Measurements from ENCODE around the gene SYCP2. TPM values are rescaled to one million over a fixed set of nuclear protein-coding genes. Genes with fewer than 3 reads are reported as not detected.

The SYCP2 gene
- total RNA-seq, 1 experiment from 2014 or later = 0.70 TPM

DNA sequence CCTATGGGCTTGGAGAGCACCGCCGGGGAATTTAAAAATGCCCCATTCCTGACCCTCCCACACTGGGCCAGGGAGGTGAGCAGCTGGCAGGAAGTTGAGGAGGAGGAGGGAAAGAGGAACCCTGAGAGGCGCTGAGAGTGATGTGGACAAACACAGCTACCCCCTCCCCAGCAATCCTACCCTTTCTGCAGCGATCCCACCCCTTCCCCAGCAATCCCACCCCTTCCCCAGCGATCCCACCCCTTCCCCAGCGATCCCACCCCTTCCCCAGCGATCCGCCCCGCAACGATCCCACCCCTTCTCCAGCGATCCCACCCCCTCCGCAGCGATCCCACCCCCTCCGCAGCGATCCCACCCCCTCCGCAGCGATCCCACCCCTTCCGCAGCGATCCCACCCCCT lies 111.6 kb downstream of the SYCP2 start:
- no peaks in the 10 kb centered on the region for H3K4me1 ChIP-seq (ENCODE audit: insufficient read depth, low read length)
- no peaks in the 10 kb centered on the region for H3K79me1 ChIP-seq (ENCODE audit: insufficient read depth, low read depth, low read length, poor library complexity, severe bottlenecking)
- H2AFZ ChIP-seq (ENCODE audit: low read length) = no peak overlapping the region
- H2BK20ac ChIP-seq (ENCODE audit: low read depth, low read length, poor library complexity, severe bottlenecking) = no peak overlapping the region
- H2BK5ac ChIP-seq (ENCODE audit: insufficient read length, low read length) = no peak overlapping the region
- no peak overlapping the region for H3K9ac ChIP-seq (ENCODE audit: extremely low read depth, insufficient read length, low read length)
- Mint-ChIP-seq H3K27me3 (ENCODE audit: low read depth) (peaks cover 17% of the 10 kb centered on the region), H3K36me3 (ENCODE audit: insufficient read depth in 1 of 3, low read depth in 3 of 3) (no peaks in the 10 kb centered on the region), H3K4me3 (no peak overlapping the region), H3K27ac (no peak overlapping the region), H3K4me1 (peaks cover 10 to 15% of the 10 kb centered on the region in 2 experiments), H3K9me3 (peaks cover 0 to 17% of the 10 kb centered on the region in 2 experiments; a peak in 4 of 5 replicates)
- no peak overlapping the region for H3T11ph ChIP-seq (ENCODE audit: low read length)
- no peak overlapping the region for H3K23ac ChIP-seq (ENCODE audit: insufficient read length, low read depth, low read length)
- H4K8ac ChIP-seq (replicated peaks; ENCODE audit: insufficient read length, low read depth, low read length) = no peak overlapping the region
- H3K27me3 ChIP-seq (ENCODE audit: insufficient read depth, low read length) = no peaks in the 10 kb centered on the region; the same call in 1 of the 2 replicates
- no peak overlapping the region for H3K18ac ChIP-seq (ENCODE audit: insufficient read length, low read depth, low read length)
- no peak overlapping the region for H4K91ac ChIP-seq (ENCODE audit: insufficient read length, low read depth, low read length)
- H2AK5ac ChIP-seq (ENCODE audit: insufficient read length, low read length) = no peak overlapping the region
- H2BK15ac ChIP-seq (ENCODE audit: low read depth, low read length) = no peak overlapping the region
- no peaks in the 10 kb centered on the region for H3K9me3 ChIP-seq (ENCODE audit: control insufficient read depth, low read depth, low read length)
- no peak for TF ChIP-seq CTCF (conservative IDR thresholded peaks at IDR 0.05)
- no peak for DNase-seq
- H4K5ac ChIP-seq (ENCODE audit: insufficient read length, low read depth, low read length) = no peak overlapping the region
- H3K79me2 ChIP-seq (ENCODE audit: insufficient read depth, low read length) = no peaks in the 10 kb centered on the region
- WGBS (ENCODE audit: extremely low coverage, insufficient read length, low lambda C conversion rate) = no CpG with 5 or more reads among the region's 19 CpGs
- H3K56ac ChIP-seq (ENCODE audit: insufficient read length, low read depth, low read length) = no peak overlapping the region
- H3K4me2 ChIP-seq (ENCODE audit: insufficient read depth, insufficient read length, low read length) = no peak overlapping the region
- no peak overlapping the region for H3K14ac ChIP-seq (ENCODE audit: insufficient read depth, low read length)
- H3K23me2 ChIP-seq (ENCODE audit: insufficient read length, low read depth, low read length, poor library complexity, severe bottlenecking) = no peaks in the 10 kb centered on the region
- H4K20me1 ChIP-seq (ENCODE audit: control insufficient read depth, insufficient read depth, insufficient read length) = no peaks in the 10 kb centered on the region
- H3K4ac ChIP-seq (ENCODE audit: low read depth, low read length) = no peak overlapping the region
- no peak overlapping the region for H2BK12ac ChIP-seq (ENCODE audit: insufficient read length, low read depth, low read length)
- no peak overlapping the region for H3K27ac ChIP-seq (ENCODE audit: insufficient read length, low read depth, low read length)
- H2BK120ac ChIP-seq (ENCODE audit: low read depth, low read length, poor library complexity, severe bottlenecking) = no peak overlapping the region

All from H9 (cell line).